Measurements from ENCODE around the gene APRT. TPM values are rescaled to one million over a fixed set of nuclear protein-coding genes. Genes with fewer than 3 reads are reported as not detected.
"Not testable (repeated sequence)": the region's sequence is repeated elsewhere in the genome, so short reads cannot be mapped to it uniquely, and the experiment has no call there.

The APRT gene
- total RNA-seq, 2 experiments from 2014 or later, result 314 TPM

DNA sequence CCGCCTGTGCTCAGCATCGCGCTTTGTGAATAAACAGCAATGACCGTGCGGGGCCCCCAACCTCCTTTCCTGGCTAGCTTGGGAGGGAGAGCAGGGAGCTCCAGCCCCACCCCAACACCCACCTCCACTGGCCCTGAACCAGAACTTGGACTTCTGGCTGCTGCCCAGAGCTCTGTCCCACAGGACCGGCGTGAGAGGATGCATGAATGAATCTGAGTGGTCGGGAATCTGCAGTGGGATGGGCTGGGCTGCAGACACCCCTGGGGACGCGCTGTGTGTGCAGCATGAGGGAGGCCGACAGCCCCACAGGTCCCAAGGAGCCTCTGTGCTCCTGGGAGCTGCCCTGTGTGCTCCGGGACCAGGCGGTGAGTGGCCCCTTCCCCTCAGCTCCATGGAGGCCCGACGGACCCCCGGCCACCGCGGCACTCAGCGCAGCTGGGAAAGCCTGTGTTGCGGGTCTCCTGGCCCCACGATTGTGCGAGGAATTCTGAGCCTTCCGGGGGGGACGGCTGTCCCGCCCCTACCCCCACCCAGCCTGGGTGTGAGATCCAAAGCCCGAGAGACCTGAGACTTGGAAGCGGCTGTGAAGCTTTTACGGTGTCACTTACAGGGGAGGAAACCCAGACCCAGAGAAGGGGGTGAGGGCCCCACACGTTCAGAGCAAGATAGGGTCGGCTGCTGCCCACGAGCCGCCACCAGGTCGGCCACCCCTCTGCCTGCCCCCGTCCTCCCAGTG, 32.2 kb downstream of the APRT start:
- Mint-ChIP-seq H3K27me3 (ENCODE audit: low read depth) (no peaks in the 10 kb centered on the region), H3K4me1 (ENCODE audit: low read depth) (peaks cover 46% of the 10 kb centered on the region), H3K27ac (no peak overlapping the region), H3K9me3 (no peaks in the 10 kb centered on the region), H3K36me3 (ENCODE audit: low read depth) (no peaks in the 10 kb centered on the region), H3K4me3 (no peak overlapping the region)
- intact Hi-C loops (cut with micrococcal nuclease), result loop anchor here (10.0 kb wide), 2 partner anchors 205 to 315 kb away; partner anchors contain the start of genes ACSF3 and ZC3H18
- CTCF ChIA-PET, result interaction anchor here (0.6 to 4.2 kb wide), 6 partner anchors 8 to 99 kb away, joined by 3 to 48 read pairs (median 5); no protein-coding TSS in a partner anchor
- no peak for DNase-seq

DNA sequence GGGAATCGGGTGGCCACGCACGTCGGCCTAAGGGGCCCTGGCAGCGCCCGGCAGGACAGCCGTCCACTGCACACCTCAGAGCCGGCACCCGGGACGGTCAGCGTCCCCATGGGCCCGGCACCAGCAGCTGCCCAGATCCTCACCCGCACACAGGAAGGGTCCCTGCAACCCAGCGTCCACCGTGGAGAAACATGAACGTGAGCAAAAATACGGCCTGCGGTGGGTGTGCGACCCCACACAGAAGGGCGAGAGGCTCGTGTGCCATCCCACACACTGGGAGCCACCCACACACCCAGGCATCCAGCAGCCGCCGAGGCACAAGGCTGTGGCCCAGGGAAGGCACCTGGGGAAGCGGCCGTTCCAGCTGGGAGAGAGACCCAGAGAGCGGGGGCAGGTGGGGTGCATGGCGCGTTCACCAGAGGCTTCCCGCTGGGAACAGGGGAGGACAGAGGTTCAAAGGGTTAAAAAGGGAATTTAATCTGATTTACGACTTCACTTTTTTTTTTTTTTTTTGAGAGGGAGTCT, 33.1 kb downstream of the APRT start:
- H3K9me3 Mint-ChIP-seq, result no peaks in the 10 kb centered on the region
- no peak overlapping the region for H3K27ac Mint-ChIP-seq
- DNase-seq, result no peak
- no peaks in the 10 kb centered on the region for H3K27me3 Mint-ChIP-seq (ENCODE audit: low read depth)
- H3K4me1 Mint-ChIP-seq (ENCODE audit: low read depth), result peaks cover 48% of the 10 kb centered on the region
- intact Hi-C loops (cut with micrococcal nuclease), result no loop called here
- no peak overlapping the region for H3K4me3 Mint-ChIP-seq
- H3K36me3 Mint-ChIP-seq (ENCODE audit: low read depth), result no peaks in the 10 kb centered on the region
- CTCF ChIA-PET, result interaction anchor here (1.0 to 3.0 kb wide), 4 partner anchors 33 to 41 kb away, joined by 4 to 14 read pairs (median 5); no protein-coding TSS in a partner anchor

DNA sequence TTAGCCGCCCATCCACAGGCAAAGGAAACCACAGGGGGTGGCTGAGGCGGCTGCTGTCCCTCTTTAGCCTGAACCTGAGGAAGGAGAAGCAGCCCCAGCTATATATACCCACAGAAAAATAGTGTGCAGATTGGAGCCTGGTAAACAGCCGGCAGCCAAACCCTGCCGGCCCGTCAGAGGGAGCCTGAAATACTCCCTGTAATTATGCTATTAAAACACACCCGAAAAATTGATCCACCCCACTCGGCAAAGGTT, 33.5 kb downstream of the APRT start:
- CTCF ChIA-PET, result interaction anchor here (1.0 to 1.6 kb wide), 3 partner anchors 32 to 41 kb away, joined by 4 to 5 read pairs (median 5); no protein-coding TSS in a partner anchor
- peaks cover 44% of the 10 kb centered on the region for H3K4me1 Mint-ChIP-seq (ENCODE audit: low read depth)
- H3K36me3 Mint-ChIP-seq (ENCODE audit: low read depth), result no peaks in the 10 kb centered on the region
- intact Hi-C loops (cut with micrococcal nuclease), result no loop called here
- H3K4me3 Mint-ChIP-seq, result no peak overlapping the region
- H3K27ac Mint-ChIP-seq, result no peak overlapping the region
- DNase-seq, result no peak
- H3K9me3 Mint-ChIP-seq, result no peaks in the 10 kb centered on the region
- no peaks in the 10 kb centered on the region for H3K27me3 Mint-ChIP-seq (ENCODE audit: low read depth)

DNA sequence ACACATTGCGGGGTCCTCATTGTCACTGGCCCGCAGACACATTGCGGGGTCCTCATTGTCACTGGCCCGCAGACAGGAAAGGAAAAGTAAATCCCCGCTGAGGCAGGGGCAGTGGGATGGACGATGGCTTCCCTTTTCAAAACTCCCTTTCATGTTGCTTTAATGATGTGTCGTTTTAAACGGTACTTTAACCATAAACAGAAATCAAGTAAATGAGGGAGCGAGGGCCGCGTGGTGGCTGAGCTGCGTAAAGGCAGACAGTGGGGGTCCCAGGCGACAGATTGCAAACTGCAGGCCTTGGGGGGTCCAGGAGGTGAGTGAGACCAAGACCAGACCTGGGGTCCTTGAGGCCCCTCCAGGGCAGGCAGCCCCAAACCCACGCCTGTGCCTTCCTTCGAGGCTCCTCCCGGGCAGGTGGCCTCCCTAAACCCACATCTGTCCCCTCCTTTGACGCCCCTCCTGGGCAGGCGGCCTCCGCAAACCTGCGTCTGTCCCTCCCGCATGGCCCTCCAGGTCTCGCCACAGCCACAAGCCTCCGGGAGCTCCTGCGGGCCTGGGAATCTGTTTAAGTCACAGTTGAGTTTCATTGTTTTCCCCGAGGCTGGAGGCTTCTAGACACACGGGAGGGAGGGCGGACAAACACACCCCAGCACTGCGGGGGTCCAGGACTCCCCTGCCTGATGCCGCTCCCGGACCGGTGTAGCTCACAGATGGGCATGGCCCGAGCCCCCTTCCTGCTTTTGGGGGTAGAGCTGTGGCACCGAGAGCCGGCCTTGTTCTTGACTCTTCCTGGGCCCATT, 34.1 kb downstream of the APRT start:
- no peak overlapping the region for H3K4me3 Mint-ChIP-seq
- H3K27ac Mint-ChIP-seq, result no peak overlapping the region
- H3K27me3 Mint-ChIP-seq (ENCODE audit: low read depth), result no peaks in the 10 kb centered on the region
- no peaks in the 10 kb centered on the region for H3K36me3 Mint-ChIP-seq (ENCODE audit: low read depth)
- no peaks in the 10 kb centered on the region for H3K9me3 Mint-ChIP-seq
- CTCF ChIA-PET, result interaction anchor here (1.0 to 1.6 kb wide), 3 partner anchors 32 to 40 kb away, joined by 4 to 5 read pairs (median 5); no protein-coding TSS in a partner anchor
- H3K4me1 Mint-ChIP-seq (ENCODE audit: low read depth), result peaks cover 39% of the 10 kb centered on the region
- intact Hi-C loops (cut with micrococcal nuclease), result no loop called here
- DNase-seq, result no peak

DNA sequence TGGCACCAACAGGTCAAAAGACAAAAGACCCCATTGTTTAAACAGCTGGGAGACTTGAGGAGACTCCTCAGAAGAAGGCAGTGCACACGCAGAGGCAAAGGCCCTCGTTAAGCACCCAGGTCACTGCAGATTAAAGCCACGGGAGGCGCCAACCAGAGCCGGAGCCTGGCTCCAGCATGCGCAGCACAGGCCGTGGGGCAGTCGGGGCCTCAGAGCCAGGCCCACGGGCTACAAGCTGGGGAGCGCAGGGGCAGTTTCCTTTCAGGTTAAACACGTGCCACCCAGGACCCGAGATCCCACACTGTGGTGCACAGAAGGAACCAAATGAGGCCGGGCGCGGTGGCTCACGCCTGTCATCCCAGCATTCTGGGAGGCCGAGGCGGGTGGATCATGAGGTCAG, 35.9 kb downstream of the APRT start:
- no peaks in the 10 kb centered on the region for H3K36me3 Mint-ChIP-seq (ENCODE audit: low read depth)
- no peaks in the 10 kb centered on the region for H3K27me3 Mint-ChIP-seq (ENCODE audit: low read depth)
- H3K4me1 Mint-ChIP-seq (ENCODE audit: low read depth), result peaks cover 25% of the 10 kb centered on the region
- H3K27ac Mint-ChIP-seq, result no peak overlapping the region
- CTCF ChIA-PET, result interaction anchor here (0.7 kb wide), 1 partner anchor 22 kb away, joined by 3 read pairs; no protein-coding TSS in a partner anchor
- H3K4me3 Mint-ChIP-seq, result no peak overlapping the region
- intact Hi-C loops (cut with micrococcal nuclease), result no loop called here
- DNase-seq, result no peak
- H3K9me3 Mint-ChIP-seq, result no peaks in the 10 kb centered on the region

DNA sequence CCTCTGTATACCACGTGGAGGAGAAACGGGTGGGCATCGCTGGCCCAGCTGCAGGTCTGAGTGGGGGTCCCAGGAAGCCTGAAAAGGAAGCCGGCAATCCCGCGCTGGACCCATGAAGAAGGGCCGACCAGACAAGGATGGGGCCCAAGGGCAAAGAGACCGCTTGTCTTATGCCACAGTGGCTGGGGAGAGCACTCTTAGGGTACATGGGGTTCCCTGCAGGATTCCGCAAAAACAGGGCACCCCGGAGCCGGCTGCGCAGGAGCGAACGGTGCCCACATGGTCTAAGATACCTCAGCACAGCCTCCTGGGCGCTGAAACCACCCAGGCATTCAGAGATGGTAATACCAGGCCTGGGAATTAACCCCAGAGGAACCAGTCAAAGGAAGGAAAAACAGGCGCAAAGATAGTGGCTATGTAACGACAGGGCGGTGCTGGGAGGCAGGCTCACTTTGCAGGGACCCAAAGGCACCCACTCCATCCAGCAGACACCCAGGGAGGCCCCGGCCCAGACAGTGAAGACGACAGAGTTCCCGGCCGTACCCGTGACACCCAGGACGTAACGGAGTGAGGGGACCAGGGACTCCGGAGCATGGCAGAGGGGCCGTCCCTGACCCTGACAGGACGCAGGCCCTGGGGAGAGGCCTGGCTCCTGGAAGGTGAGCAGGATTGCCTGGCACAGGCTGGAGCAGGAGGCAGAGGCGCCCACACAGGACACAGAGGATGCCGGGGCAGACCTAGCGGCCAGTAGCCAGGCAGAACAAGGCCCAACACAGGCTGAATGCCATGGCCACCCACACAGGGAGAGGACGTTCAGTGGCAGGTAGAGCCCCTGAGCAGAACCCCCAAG, 37.0 kb downstream of the APRT start:
- Mint-ChIP-seq H3K27me3 (ENCODE audit: low read depth) (no peaks in the 10 kb centered on the region), H3K9me3 (no peaks in the 10 kb centered on the region), H3K4me1 (ENCODE audit: low read depth) (peaks cover 20% of the 10 kb centered on the region), H3K27ac (no peak overlapping the region), H3K4me3 (no peak overlapping the region), H3K36me3 (ENCODE audit: low read depth) (no peaks in the 10 kb centered on the region)
- intact Hi-C loops (cut with micrococcal nuclease), result no loop called here
- DNase-seq, result no peak
- CTCF ChIA-PET, result no interaction called here

DNA sequence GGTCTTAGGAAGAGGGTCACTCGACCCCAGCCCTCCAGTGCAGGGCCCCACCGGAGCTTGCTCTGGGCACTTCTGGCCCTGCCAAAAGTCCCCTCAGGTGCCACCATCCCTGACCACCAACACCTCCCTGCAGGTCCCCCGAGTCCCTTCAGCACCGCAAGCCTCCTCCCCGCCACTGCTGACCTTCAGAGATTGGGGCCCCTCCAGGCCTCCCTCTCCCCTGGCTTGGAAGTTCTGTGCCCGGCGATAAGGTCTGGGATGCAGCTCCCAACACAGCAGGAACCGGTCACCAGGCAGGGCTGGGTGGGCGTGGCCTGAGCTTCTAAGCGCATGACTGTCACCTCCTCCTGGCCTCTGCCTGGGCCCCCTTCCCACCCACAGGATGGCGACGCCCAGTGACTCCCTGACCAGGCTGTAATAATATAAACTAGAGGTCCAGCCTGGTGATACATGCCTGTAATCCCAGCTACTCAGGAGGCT, 37.9 kb downstream of the APRT start:
- Mint-ChIP-seq H3K27ac (no peak overlapping the region), H3K4me3 (no peak overlapping the region), H3K9me3 (no peaks in the 10 kb centered on the region), H3K36me3 (ENCODE audit: low read depth) (no peaks in the 10 kb centered on the region), H3K4me1 (ENCODE audit: low read depth) (peaks cover 23% of the 10 kb centered on the region), H3K27me3 (ENCODE audit: low read depth) (no peaks in the 10 kb centered on the region)
- intact Hi-C loops (cut with micrococcal nuclease), result no loop called here
- DNase-seq, result no peak
- CTCF ChIA-PET, result no interaction called here

DNA sequence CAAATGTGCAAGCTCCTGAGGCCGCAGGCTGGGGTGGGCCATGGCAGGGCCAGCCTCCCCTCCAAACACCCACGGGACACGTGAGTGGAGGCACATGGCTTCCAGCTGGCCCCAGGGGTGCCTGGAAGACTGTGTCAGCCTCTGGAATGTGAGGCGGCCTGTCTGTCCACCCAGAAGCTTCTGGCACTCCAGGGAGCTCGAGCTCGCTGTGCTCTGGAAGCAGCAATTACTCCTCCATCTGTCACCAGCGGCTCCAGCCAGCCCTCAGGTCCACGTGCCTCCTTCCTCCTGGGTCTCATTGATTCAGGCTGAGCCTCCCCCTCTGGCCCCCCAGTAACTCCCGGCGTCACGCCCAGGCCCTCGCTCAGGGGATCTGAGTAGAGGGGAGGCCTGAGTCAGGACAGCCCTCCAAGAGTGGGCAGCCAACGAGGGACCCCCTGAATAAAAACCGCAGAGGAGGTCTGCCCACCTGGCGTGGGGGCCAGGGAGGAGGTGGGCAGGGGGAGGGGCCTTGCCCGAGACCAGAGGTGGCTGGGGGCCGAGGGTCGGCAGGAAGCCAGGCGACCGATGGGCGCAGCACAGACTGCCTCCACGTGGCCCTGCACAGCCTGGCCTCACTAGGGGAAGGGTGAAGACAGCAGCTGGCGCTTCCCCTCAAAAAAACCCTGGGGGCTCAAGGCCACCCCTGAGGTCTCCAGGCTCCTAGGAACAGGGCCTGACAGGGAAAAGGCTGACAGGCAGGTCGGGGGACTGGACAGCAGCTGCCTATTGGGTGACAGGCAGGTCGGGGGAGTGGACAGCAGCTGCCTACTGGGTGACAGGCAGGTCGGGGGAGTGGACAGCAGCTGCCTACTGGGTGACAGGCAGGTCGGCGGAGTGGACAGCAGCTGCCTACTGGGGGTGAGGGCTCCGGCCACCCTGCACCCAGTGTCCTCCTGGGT, 38.6 kb downstream of the APRT start:
- CTCF ChIA-PET, result interaction anchor here (1.1 kb wide), 1 partner anchor 36 kb away, joined by 3 read pairs; no protein-coding TSS in a partner anchor
- H3K27me3 Mint-ChIP-seq (ENCODE audit: low read depth), result no peaks in the 10 kb centered on the region
- DNase-seq, result no peak
- H3K27ac Mint-ChIP-seq, result no peak overlapping the region
- intact Hi-C loops (cut with micrococcal nuclease), result no loop called here
- no peaks in the 10 kb centered on the region for H3K36me3 Mint-ChIP-seq (ENCODE audit: low read depth)
- no peak overlapping the region for H3K4me3 Mint-ChIP-seq
- no peaks in the 10 kb centered on the region for H3K9me3 Mint-ChIP-seq
- peaks cover 22% of the 10 kb centered on the region for H3K4me1 Mint-ChIP-seq (ENCODE audit: low read depth)

DNA sequence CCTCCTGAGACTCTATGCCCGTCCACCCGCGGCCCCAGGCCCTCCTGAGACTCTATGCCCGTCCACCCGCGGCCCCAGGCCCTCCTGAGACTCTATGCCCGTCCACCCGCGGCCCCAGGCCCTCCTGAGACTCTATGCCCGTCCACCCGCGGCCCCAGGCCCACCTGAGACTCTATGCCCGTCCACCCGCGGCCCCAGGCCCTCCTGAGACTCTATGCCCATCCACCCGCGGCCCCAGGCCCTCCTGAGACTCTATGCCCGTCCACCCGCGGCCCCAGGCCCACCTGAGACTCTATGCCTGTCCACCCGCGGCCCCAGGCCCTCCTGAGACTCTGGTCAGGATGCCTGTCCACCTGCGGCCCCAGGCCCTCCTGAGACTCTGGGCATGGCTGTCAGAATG, 39.9 kb downstream of the APRT start:
- CTCF ChIA-PET, result interaction anchor here (1.1 to 1.5 kb wide), 2 partner anchors 9 to 34 kb away, joined by 3 to 5 read pairs; no protein-coding TSS in a partner anchor
- H3K4me3 Mint-ChIP-seq; intact Hi-C loops (cut with micrococcal nuclease): not testable (repeated sequence)

DNA sequence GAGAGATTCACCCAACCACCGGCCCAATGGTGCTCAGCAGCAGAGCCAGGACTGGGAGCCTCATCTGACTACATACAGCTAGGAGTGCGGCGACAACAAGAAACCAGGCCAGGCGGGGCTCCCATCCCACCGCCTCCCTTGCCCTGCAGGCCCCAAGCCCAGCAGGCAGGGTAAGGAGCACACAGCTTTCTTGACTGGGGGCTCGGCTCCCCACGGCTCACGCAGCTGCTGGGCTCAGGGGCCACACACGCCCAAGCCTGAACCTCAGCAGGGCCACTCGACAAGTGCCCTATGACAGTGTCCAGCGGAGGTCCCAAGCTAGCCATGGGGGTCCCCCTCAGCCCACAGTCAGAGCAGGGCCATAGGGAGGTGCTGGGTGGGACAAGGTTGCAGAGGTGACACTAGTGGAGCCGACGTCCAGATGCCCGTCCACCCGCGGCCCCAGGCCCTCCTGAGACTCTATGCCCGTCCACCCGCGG, 40.4 kb downstream of the APRT start:
- Mint-ChIP-seq H3K27ac (no peak overlapping the region), H3K9me3 (no peaks in the 10 kb centered on the region), H3K4me3 (no peak overlapping the region), H3K36me3 (ENCODE audit: low read depth) (no peaks in the 10 kb centered on the region), H3K4me1 (ENCODE audit: low read depth) (peaks cover 28% of the 10 kb centered on the region), H3K27me3 (ENCODE audit: low read depth) (no peaks in the 10 kb centered on the region)
- CTCF ChIA-PET, result interaction anchor here (1.5 kb wide), 1 partner anchor 9 kb away, joined by 5 read pairs; no protein-coding TSS in a partner anchor
- DNase-seq, result no peak
- intact Hi-C loops (cut with micrococcal nuclease), result no loop called here

More for the DNA sequence above, 39.9 kb downstream of the APRT start:
- H3K27ac Mint-ChIP-seq; H3K27me3 Mint-ChIP-seq (ENCODE audit: low read depth); H3K36me3 Mint-ChIP-seq (ENCODE audit: low read depth); DNase-seq; H3K9me3 Mint-ChIP-seq: not testable (repeated sequence)
- H3K4me1 Mint-ChIP-seq (ENCODE audit: low read depth), result peaks cover 26% of the 10 kb centered on the region

Data from activated naive CD4-positive, alpha-beta T cell treated with anti-CD3 and anti-CD28 coated beads for 36 hours (primary cell).